Epithelial cell of esophagus (primary cell): ENCODE measurements around the gene EPHA4.

Experiments
- DNase-seq: peaks from one replicate; pipeline ENCODE4 v3.0.0; 2010; ENCODE audit warnings: low read depth
- H3K4me3 ChIP-seq: 2 replicates; pipeline ENCODE4 v1.5.1; 2011; ENCODE audit warnings: mild to moderate bottlenecking, low read length, control low read depth
- TF ChIP-seq, protein P1 (sequence below): IDR thresholded peaks from 2 replicates; pipeline ENCODE4 v1.5.1; 2011; ENCODE audit warnings: low read depth, mild to moderate bottlenecking, low read length, control low read depth, inconsistent platforms; ENCODE audit not compliant: insufficient read depth; ENCODE audit errors: missing control alignments

EPHA4 gene

DNA sequence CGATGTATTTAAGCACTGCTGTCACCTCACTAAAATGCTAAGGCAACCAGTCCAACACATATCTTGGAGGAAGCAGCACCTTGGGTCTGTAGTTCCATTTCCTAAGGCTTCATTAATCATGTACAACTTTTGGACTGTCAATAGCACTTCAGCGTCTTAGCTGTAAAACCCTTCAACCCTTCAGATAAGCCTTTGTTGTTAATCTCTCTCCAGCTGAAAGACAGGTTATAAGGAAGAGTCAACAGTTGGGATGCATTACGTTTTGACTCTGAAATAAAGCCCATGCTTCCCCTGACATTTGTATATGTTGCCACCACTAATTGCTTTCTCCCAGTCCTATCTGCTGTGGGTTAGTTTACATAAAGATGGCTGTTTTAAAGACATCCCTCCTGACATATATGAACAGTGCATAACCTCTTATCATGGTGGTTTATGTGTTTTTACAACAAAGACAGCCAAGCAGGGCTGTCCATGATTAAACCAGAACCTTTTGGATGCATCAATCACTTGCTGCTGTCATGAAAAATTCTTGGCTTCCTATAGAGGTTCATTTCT lies 81.5 kb downstream of the EPHA4 start:
- TF ChIP-seq, protein P1, sequence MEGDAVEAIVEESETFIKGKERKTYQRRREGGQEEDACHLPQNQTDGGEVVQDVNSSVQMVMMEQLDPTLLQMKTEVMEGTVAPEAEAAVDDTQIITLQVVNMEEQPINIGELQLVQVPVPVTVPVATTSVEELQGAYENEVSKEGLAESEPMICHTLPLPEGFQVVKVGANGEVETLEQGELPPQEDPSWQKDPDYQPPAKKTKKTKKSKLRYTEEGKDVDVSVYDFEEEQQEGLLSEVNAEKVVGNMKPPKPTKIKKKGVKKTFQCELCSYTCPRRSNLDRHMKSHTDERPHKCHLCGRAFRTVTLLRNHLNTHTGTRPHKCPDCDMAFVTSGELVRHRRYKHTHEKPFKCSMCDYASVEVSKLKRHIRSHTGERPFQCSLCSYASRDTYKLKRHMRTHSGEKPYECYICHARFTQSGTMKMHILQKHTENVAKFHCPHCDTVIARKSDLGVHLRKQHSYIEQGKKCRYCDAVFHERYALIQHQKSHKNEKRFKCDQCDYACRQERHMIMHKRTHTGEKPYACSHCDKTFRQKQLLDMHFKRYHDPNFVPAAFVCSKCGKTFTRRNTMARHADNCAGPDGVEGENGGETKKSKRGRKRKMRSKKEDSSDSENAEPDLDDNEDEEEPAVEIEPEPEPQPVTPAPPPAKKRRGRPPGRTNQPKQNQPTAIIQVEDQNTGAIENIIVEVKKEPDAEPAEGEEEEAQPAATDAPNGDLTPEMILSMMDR, result no peak
- H3K4me3 ChIP-seq, result no peak overlapping the region
- no peak for DNase-seq

GRCh38 chr2:221488136-221488807 lies 83.8 kb downstream of the EPHA4 start:
- H3K4me3 ChIP-seq, result no peak overlapping the region
- TF ChIP-seq, protein P1, result no peak

DNA sequence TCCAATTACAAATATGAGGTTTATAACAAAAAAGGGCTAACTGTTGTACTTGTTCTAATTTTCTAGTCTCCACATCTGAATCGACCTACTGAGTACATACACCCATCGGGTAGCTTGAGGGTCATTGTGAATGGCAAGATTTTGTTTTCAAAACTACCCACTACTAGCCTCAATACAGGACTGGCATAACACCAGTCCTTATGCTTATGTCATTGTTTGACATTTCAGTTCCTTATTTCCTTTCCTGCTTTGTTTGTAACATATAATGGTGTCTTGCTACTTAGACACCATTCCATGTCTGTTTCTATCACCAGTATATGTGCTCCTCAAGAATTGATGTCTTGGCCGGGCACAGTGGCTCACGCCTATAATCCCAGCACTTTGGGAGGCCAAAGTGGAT lies 86.0 kb downstream of the EPHA4 start:
- H3K4me3 ChIP-seq, result no peak overlapping the region
- DNase-seq, result no peak
- TF ChIP-seq, protein P1, result no peak

More at GRCh38 chr2:221488136-221488807, 83.8 kb downstream of the EPHA4 start:
- no peak for DNase-seq

DNA sequence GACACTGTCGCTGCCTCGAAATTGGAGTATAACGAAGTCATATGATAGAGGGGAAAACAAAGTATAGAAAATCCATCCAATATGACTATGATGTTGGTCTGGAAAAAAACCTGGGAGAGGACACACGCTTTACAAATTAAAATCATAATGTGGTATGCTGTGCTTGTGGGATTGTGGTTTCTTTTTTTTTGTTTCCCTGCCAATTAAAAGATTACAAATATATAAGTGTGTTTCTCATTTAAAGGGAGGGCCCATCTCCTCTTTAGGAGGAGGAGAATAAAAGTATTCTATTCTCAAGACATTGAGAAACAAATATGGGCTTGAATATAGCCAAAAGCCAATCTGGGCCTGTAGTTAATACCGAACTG lies 86.6 kb downstream of the EPHA4 start:
- DNase-seq, result no peak
- TF ChIP-seq, protein P1, result no peak
- no peak overlapping the region for H3K4me3 ChIP-seq

GRCh38 chr2:221484761-221485502 lies 87.2 kb downstream of the EPHA4 start:
- TF ChIP-seq, protein P1, result no peak
- no peak overlapping the region for H3K4me3 ChIP-seq
- DNase-seq, result no peak

GRCh38 chr2:221482666-221483455 lies 89.2 kb downstream of the EPHA4 start:
- H3K4me3 ChIP-seq, result no peak overlapping the region
- TF ChIP-seq, protein P1, result no peak
- no peak for DNase-seq
